GM21825 (cell line): Measurements from ENCODE around the gene MGMT.

Experiments
- ATAC-seq: cut with Tn5 transposase; IDR thresholded peaks from one replicate; pipeline ENCODE4 v1.9.1; 2021; ENCODE audit warnings: mild to moderate bottlenecking, moderate library complexity; ENCODE audit not compliant: unreplicated experiment

MGMT gene

DNA sequence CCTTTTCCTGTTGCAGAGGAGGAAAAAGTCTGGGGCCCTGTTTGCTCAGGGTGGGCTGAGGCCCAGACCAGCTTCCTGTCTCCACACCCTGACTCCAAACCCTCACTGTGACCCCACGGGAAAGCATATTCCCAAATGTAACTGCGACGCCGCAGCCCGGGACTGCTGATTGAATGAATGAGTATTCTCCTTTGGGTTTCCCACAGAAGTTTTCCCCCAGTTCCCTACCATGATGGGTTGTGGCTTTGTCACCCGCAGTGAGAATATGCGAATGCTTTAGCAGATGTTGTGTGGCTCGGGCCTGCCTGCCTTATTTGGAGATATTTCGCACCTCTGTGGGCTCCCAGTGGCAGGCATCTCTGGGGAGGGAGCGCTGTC lies 50.6 kb downstream of the MGMT start:
- no peak for ATAC-seq

GRCh38 chr10:129518793-129519192 lies 51.8 kb downstream of the MGMT start:
- no peak for ATAC-seq

DNA sequence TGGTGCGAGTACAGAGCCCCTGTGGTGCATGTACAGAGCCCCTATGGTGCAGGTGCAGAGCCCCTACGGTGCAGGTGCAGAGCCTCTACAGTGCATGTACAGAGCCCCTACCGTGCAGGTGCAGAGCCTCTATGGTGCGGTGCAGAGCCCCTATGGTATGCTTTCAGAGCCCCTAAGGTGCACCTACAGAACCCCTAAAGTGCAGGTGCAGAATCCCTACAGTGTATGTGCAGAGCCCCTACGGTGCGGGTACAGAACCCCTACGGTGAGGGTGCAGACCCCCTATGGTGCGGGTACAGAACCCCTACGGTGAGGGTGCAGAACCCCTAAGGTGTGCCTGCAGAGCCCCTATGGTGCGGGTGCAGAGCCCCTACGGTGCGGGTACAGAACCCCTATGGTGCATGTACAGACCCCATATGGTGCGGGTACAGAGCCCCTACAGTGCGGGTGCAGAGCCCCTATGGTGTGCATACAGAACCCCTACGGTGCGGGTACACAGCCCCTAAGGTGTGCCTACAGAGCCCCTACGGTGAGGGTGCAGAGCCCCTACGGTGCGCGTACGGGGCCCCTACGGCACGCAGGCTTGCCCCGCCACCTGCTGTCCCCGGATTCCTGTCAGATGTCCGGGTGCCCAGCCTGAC lies 53.5 kb downstream of the MGMT start:
- no peak for ATAC-seq

DNA sequence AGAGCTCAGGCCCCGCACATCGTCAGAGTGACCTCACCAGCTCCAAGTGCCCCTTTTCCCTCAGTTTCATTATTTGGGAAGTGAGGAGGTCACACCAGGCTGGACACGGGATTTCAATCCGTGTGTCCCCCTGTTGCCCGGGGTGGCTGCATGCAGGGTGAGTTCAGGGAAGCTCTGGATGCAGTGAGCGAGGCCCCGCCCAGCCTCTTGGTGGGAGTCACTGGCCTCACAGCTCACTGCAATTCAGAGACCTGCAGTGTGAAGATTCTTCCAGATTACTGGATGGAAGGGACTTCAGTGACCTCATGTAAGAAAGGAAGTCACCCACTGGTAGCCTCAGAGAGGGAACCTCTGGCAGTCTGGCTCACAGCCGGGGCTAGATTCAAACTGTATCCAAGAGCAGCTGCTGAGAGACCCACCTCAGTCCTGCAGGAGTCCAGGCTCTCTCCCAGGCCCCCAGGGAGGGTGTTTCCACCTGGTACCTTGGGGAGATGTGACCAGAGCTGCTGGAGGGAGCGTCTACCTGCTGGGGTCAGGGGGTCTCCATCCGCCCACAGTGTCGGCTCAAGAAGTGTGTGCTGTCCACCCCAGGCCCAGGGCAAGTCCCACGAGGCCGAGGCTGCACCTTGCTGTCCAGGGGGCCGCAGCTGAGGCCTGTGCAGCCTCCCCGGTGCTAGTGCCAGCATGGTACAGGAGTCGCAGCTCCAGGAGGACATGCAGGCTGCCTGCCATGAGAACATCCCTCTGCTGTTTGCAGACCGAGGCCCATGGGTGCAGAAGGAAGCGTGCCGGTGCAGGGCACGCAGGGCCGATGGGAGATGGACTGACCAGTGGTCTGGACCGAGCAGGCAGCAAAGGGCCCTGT lies 54.4 kb downstream of the MGMT start:
- ATAC-seq, result no peak

DNA sequence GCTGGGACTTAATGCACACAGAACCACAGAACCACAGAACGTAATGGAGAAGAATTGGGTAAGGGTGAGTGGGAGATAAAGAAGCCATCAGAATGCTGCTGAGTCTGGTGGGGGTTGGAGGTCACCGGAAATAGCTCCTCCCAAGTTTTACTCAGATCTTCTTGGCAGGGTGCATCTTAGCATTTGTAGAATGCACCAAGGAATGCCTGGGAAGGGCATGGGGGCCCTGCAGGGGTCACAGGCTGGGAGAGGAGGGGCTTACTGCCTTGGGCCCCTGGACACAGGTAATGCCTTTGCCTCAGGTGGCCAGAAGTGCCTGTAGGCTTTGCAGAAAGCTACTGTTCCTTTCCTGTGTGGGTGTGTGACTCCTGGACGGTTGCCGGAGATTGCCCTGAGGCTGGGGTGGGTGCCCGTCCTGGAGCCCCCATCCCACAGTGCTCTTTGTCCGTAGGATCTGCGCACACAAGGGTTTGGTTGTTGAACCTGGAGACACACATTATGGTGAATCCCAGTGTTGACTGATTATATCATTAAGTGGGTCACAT lies 55.1 kb downstream of the MGMT start:
- no peak for ATAC-seq

DNA sequence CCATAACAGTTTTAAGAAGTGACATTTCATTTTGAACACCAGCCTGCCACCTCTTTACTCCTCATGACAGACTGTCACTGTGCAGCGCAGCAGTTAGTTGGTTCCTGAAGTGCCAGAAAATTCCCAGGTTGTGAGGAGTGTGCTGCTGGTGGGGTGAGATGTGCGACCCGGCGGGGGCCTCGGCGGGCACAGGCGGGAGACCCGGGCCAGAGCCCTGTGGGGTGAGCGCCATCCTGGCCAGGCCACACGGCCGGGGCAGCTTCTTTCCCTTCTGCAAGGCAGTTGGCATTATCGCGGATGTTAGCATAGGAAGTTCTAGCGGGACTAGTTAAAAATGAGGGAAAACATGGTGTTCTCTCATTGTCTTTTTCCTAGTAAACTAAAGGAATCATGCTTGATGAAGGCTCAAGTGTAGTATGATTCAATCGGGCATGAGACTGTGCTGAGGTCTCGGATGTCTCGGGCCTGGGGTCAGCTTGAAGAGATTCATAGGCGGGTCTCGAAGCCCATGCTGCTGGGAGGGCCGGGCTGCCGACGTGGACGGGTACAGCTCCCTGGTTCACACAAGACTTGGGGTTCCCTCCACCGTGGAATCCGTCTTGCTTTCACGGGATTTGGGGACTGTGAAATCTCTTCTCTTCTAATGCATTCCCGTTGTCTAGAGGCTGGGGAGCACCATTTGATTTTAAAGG lies 56.1 kb downstream of the MGMT start:
- no peak for ATAC-seq

DNA sequence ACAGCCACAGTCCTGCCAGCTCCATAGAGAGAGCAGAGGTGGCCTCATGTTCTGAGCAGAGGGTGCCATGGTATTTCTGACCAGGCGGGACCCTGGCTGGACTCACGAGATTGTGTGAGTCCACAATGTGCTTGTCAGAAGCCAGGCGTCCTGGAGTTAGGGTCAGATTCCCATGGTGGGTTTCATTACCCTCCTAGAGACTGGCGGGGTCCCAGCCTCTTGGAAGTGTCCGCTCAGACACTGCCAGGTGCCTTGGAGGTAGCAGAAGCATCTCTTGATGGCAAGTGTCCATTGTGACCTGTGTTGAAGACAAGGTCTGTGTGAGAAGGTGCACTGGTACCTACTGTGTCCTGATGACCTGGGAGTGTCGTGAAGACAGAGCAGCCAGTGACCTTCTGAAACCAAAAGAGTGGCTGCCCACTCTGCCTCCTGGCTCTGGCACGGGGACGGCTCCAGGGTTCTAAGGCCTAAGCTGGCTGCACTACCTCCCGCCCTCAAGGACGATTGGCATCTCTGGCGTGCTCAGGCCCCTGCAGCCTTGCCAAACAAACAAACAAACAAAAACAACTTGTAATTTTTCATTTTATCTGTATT lies 56.8 kb downstream of the MGMT start:
- ATAC-seq, result no peak

- ATAC-seq, result no peak
Observed at GRCh38 chr10:129524936-129525335, 57.9 kb downstream of the MGMT start.

DNA sequence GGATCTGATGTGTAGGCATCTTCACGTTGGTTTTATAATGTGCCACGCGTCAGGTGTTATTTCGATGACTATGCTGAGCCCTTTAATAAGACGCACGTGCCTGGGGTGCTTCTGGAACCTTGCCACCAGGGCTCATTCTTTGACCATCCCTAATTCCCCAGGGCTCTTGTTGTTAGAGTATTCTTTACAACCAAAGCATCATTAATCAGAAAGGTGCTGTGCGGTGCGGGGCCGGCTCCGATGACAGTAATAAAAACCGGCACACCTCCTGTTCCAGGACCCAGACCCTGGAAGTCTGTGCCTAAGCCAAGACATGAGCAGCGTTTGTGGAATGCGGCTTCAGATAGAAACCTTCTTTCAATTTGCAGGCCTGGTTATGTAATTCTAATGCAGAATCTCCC lies 58.4 kb downstream of the MGMT start:
- no peak for ATAC-seq

- ATAC-seq, result no peak
Observed at GRCh38 chr10:129526943-129527342, 59.9 kb downstream of the MGMT start.

DNA sequence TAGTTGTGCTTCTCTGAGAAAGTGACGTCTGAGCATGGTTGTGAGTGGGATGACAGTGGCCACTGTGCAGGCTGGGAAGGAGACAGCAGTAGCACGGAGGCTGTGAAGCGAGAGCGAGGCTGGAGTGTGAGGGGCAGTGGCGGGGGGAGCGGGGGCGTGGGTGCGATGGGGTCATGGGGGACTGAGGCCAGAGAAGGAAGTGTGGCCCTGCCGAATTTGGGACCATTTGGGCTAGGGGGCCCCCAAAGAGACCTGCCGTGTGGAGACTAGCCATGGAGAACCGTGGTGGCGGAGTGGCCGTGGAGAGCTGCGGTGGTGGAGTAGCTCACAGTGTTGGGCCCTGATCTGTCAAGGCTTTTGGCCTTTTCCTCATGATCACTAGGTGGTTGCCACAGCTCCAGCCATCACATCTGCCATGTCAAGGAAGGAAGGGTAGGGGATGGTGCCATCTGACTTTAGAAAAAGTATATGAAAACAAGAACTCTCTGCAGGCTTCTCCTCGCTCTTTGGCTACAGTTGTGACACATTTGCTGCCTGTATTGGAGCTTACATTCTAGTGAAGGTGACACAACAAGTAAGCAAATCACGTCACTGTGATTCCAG lies 61.4 kb downstream of the MGMT start:
- ATAC-seq, result no peak

- ATAC-seq, result no peak
Observed at GRCh38 chr10:129530581-129530980, 63.5 kb downstream of the MGMT start.

DNA sequence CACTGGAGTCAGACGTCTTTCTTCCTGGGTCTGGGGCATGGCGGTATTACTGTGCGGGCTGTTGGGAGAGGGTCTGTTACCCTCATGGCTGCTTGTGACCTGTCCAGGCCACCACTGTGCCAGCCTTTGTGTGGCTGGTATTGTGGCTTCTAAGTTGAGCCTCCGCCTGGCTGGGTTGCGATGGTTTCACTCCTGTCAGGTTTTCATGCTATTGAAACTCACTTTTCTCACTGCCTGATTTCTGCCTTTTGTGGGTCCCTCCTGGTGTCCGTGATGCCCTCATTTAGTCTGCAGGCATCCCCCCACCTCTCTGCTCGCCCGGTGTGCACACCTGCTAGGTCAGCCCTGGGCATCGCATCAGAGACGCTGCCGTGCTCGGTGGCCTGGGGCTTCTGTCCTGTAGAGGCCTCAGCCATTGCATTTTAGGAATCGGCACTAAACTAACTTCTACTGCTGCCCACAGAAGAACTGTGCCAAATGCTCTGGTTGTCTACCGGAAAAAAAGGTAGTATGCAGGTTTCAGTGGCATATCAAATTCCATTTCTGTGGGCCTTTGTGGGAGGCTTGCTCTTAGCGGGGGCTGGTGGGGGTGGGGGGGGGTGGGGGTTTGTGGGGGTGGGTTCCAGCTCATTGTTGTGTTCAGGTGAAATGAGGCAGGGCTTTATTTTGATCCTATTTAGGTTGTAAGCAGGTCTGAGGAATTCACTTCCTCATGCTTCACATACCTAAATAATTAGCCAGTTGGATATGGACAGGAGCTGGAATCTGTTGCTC lies 64.3 kb downstream of the MGMT start:
- ATAC-seq, result no peak

DNA sequence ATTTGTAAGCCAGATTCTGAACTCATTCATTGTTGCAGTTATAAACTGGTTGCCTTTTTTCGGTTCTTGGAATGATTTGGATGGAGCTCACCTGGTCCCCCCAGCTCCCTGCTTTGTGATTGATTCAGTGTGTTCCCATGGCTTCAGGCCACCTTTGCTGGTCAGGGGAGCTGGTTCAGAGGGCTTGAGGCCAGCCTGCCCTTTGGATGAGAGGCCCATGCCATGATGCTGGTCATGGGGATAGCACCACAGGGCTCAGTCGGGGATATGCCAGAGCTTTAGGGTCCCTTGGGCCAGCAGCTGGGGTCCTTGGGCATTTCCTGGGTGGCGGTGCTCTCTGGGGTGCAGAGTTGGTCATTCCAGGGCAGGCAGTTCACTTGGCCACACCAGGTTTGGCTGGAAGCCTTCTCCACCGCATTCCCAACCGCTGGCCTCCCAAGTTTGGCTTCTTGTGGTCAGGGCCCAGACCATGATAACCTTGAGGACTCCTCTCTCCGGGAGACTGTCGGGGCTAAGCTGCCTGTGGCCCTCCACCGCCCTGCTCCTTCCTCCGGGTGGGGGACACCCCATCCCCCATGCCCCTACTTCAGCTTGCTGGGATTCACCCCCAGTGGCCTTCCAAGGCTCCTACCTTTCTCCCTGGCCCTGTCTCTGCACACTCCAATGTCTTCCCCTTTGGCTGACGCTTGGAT lies 65.1 kb downstream of the MGMT start:
- no peak for ATAC-seq

DNA sequence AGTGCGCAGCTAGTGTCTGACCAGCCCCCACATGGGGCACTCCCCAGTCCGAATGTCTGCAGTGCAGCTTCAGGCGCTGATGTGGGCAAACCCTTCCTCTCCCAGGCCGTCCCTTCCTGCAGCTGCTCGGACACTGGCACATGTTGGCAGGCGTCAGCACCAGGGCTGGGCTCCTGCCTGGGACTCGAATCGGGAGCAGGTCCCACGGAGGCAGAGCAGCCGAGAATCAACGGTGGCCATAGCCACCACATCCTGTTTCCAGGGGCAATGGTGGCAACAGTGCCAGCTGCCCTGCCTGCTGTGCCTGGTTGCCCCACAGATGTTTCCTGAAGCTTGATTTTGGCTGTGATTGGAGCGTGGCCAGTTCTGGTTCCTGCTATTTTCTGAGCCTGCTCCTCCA lies 65.8 kb downstream of the MGMT start:
- ATAC-seq, result no peak

DNA sequence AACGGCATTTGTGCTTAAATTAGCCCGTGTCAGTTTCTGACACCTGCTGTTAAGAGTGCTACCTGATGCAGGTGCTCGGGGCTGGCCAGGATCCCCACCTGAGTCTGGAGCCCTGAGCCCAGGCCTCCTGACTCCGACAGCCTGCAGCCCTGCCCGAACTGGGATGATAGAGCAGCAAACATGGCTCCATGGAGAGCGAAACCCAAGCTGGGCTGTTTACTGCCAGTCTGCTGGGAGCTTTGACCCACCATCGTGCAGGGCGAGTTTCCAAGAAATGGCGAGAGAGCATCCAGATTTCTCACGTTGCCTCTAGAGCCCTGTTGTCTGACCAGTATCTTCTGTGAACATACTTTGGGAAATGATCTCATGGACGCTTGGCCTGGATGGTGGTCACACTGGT lies 66.2 kb downstream of the MGMT start:
- ATAC-seq, result no peak

DNA sequence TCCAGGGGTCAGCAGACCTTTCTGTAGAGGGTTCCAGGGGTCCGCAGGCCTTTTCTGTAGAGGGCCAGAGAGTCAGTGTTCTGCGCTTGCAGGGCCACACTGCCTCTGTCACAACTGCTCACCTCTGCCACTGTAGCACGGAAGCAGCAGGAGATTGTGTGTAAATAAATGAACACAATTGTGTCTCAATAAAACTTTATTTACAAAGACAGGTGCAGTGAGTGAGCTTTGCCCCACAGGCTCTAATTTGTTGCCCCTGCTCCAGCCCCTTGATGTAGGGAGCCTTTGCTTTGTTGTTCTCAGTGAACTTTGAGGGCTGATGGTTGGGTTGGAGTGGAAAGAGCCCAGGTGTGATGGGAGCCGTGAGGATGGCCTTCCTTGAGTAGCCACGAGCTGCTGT lies 67.8 kb downstream of the MGMT start:
- no peak for ATAC-seq

- ATAC-seq, result no peak
Observed at GRCh38 chr10:129536336-129536735, 69.3 kb downstream of the MGMT start.

- ATAC-seq, result no peak
Observed at GRCh38 chr10:129537151-129537550, 70.1 kb downstream of the MGMT start.

GRCh38 chr10:129538236-129538635 lies 71.2 kb downstream of the MGMT start:
- no peak for ATAC-seq
